SK-N-SH (cell line): ENCODE results near the gene CNTNAP2.
A peak's percentile ranks its signal among the peaks of the same experiment; 100 is the strongest.

Experiments used
- CHD2 ChIP-seq: fragments of 150-350 bp; IDR thresholded peaks from 2 replicates; pipeline ENCODE4 v1.6.1; 2018; ENCODE audit warnings: low read length; ENCODE audit not compliant: partially characterized antibody
- FOXJ3 ChIP-seq: sonication (generic); formaldehyde crosslinking; IDR thresholded peaks from 2 replicates; pipeline ENCODE4 v1.5.1; 2020; ENCODE audit warnings: mild to moderate bottlenecking, missing genetic modification reagents
- FOXM1 ChIP-seq: IDR thresholded peaks from 2 replicates; pipeline ENCODE4 v1.4.0; 2012; ENCODE audit warnings: low read depth, mild to moderate bottlenecking
- GABPA ChIP-seq: IDR thresholded peaks from 2 replicates; pipeline ENCODE4 v1.4.0; 2012; ENCODE audit warnings: low read depth, mild to moderate bottlenecking
- MXI1 ChIP-seq: IDR thresholded peaks from 2 replicates; pipeline ENCODE4 v1.6.1; 2012; ENCODE audit warnings: mild to moderate bottlenecking, low read depth, low read length, improper control_type of control experiment
- NRF1 ChIP-seq: IDR thresholded peaks from 2 replicates; pipeline ENCODE4 v1.6.1; 2012; ENCODE audit warnings: low read depth, mild to moderate bottlenecking, low read length
- RAD21 ChIP-seq: IDR thresholded peaks from 2 replicates; pipeline ENCODE4 v1.6.1; 2012; ENCODE audit warnings: mild to moderate bottlenecking, low read length
- RFX5 ChIP-seq: IDR thresholded peaks from 2 replicates; pipeline ENCODE4 v1.6.1; 2012; ENCODE audit warnings: mild to moderate bottlenecking, improper control_type of control experiment, low read length
- SMC3 ChIP-seq: IDR thresholded peaks from 2 replicates; pipeline ENCODE4 v1.6.1; 2012; ENCODE audit warnings: low read depth, low read length, improper control_type of control experiment
- TAF1 ChIP-seq: IDR thresholded peaks from 2 replicates; pipeline ENCODE4 v1.6.1; 2012; ENCODE audit warnings: low read depth, mild to moderate bottlenecking, low read length, moderate library complexity, borderline replicate concordance
- TCF12 ChIP-seq: IDR thresholded peaks from 2 replicates; pipeline ENCODE4 v1.4.0; 2012
- TEAD4 ChIP-seq: IDR thresholded peaks from 2 replicates; pipeline ENCODE4 v1.4.0; 2012; ENCODE audit warnings: mild to moderate bottlenecking, borderline replicate concordance; ENCODE audit not compliant: insufficient read depth
- YY1 ChIP-seq: IDR thresholded peaks from 2 replicates; pipeline ENCODE4 v1.4.0; 2012; ENCODE audit warnings: low read depth, mild to moderate bottlenecking
- TF ChIP-seq, protein P1 (sequence below): fragments of 200-600 bp; sonication (generic); IDR thresholded peaks from 2 replicates; pipeline ENCODE4 v1.6.1; 2017; ENCODE audit warnings: antibody characterized with exemption, mild to moderate bottlenecking, moderate library complexity

DNA sequence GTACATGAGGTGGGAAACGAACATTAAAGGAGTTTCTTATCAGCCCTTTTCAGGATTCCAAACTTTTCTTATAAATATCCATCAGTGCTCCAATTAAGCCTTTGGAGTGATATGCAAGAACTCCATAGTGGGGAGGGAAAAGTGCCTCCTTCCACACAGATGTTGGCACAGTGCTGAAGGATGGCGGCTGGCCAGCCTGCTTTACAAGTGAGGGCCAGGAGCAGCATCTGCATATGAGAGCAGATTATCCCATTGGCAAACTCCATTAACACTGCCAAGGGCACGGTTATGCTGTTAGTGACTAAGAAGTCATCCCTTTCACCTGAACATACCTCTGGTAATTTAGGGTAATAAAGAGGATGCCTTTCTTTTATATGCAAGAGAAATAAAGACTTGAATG is 543.1 kb downstream of the CNTNAP2 start:
- TF ChIP-seq TAF1 (no peak), MXI1 (no peak), NRF1 (no peak), RAD21 (no peak), TEAD4 (no peak), TCF12 (no peak), YY1 (no peak), GABPA (no peak), RFX5 (no peak), CHD2 (peak; percentile 55), SMC3 (no peak), FOXJ3 (no peak), FOXM1 (no peak)
- TF ChIP-seq, protein P1, sequence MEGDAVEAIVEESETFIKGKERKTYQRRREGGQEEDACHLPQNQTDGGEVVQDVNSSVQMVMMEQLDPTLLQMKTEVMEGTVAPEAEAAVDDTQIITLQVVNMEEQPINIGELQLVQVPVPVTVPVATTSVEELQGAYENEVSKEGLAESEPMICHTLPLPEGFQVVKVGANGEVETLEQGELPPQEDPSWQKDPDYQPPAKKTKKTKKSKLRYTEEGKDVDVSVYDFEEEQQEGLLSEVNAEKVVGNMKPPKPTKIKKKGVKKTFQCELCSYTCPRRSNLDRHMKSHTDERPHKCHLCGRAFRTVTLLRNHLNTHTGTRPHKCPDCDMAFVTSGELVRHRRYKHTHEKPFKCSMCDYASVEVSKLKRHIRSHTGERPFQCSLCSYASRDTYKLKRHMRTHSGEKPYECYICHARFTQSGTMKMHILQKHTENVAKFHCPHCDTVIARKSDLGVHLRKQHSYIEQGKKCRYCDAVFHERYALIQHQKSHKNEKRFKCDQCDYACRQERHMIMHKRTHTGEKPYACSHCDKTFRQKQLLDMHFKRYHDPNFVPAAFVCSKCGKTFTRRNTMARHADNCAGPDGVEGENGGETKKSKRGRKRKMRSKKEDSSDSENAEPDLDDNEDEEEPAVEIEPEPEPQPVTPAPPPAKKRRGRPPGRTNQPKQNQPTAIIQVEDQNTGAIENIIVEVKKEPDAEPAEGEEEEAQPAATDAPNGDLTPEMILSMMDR = no peak
